ENCODE measurements around the gene FBXO24. TPM values are rescaled to one million over a fixed set of nuclear protein-coding genes. Genes with fewer than 3 reads are reported as not detected.

Gene FBXO24
- total RNA-seq, 1 experiment from 2014 or later: 0.75 TPM

DNA sequence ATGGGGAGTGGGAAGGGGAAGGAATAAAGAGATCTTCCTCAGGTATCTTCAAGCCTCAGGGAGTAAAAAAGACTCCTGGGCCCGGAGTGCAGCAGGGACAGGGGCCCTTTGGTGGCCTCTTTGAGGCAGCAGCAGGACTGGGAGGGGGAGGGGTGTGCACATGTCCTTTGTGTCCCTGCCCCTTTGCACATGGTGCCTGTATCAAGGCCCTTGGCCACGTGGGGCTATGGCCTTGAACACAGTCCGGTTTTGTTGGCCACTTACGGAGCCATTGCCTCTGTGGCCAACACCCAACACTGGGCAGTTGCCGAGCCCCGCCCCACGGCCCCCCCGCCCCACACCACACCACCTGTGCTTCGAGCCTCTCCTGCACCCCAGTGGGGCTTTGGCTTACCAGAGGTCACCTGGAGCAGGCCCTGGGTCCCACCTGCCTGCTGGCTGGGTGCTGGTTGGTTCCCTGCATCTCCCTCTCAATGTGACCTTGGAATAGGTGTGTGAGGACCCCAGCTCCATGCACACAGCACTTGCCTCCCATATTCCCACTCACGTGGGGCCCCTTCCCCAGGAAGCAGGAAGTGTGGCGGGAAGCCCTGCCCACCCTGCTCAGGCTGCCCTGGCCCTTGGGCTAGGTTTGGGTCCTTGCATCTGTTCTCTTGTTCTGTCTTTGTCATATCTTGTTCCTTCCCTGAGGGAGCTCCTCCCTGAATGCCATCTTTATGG, 17.8 kb upstream of the FBXO24 start:
- Histone ChIP-seq H3K4me1 (ENCODE audit: insufficient read depth, low read length, poor library complexity, severe bottlenecking) (peaks cover 14% of the 10 kb centered on the region), H3K27ac (ENCODE audit: low read depth, low read length, poor library complexity, severe bottlenecking) (no peak overlapping the region), H3K36me3 (ENCODE audit: insufficient read depth, low read length, poor library complexity, severe bottlenecking) (no peaks in the 10 kb centered on the region), H3K9me3 (ENCODE audit: low read depth, low read length, poor library complexity, severe bottlenecking) (no peaks in the 10 kb centered on the region), H3K4me3 (ENCODE audit: low read depth, low read length, poor library complexity, severe bottlenecking) (no peak overlapping the region), H3K27me3 (replicated peaks; ENCODE audit: insufficient read depth, low read depth, low read length, poor library complexity) (no peaks in the 10 kb centered on the region)
- no peak for TF ChIP-seq EZH2 (IDR thresholded peaks at IDR 0.05; ENCODE audit: borderline replicate concordance, low read depth, low read length, poor library complexity, severe bottlenecking)
- TF ChIP-seq, protein P1, sequence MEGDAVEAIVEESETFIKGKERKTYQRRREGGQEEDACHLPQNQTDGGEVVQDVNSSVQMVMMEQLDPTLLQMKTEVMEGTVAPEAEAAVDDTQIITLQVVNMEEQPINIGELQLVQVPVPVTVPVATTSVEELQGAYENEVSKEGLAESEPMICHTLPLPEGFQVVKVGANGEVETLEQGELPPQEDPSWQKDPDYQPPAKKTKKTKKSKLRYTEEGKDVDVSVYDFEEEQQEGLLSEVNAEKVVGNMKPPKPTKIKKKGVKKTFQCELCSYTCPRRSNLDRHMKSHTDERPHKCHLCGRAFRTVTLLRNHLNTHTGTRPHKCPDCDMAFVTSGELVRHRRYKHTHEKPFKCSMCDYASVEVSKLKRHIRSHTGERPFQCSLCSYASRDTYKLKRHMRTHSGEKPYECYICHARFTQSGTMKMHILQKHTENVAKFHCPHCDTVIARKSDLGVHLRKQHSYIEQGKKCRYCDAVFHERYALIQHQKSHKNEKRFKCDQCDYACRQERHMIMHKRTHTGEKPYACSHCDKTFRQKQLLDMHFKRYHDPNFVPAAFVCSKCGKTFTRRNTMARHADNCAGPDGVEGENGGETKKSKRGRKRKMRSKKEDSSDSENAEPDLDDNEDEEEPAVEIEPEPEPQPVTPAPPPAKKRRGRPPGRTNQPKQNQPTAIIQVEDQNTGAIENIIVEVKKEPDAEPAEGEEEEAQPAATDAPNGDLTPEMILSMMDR (conservative IDR thresholded peaks at IDR 0.05; ENCODE audit: low read depth, low read length): no peak
- intact Hi-C loops (cut with micrococcal nuclease; ENCODE audit: unreplicated experiment): no loop called here
- DNase-seq (ENCODE audit: low spot score): no peak
- POLR2A ChIA-PET (ENCODE audit: low non-redundant PET): no interaction called here
- CTCF ChIA-PET: interaction anchor here (1.6 kb wide), 1 partner anchor 9 kb away, joined by 9 read pairs; no protein-coding TSS in a partner anchor
- BruUV-seq (replicated peaks): no TSS peak

DNA sequence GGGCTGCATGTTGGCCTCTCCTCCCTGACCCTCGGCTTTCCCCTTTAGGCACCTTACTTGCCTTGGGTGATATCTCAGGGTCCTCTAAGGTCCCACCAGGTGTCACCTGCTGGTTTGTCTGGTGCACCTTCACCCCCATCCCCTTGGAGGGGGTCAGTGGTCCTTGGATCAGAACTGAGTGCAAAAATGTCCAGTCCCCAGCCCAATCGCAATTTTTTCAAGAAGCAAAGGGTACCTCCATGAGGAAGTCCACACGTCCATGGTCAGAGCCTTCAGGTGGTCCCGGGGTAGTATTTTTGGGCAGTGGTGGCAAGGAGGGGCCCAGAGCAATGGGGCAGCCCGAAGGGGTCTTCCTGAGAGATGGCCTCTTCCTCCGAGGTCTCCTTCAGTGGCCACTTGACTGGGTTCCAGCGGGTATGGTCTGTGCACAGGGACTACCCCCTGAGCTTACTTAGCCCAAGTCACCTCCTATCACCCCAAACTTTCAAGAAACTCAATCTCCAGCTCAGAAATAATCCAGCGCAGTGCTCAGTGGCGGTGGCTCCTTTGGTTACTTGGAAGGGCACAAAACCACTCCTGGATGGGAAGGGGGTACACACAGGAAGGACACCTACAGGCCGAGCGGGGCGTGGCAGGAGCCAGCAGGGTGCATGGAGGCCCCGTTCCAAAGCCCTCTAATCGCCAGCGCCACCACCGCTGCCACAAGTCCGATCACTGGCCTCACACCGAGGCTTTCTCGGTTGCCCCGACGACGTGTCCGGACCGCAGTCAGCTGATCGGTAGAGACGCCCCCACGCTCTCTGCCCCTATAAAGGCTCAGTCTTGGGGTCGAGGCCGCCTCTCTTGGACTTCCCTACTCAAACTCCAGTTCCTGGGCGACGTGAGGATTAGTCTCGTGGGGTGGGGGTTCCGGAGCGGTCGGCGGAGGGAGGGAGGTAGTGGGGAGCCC, 17.0 kb upstream of the FBXO24 start:
- H3K4me1 ChIP-seq (ENCODE audit: insufficient read depth, low read length, poor library complexity, severe bottlenecking): peaks cover 14% of the 10 kb centered on the region
- DNase-seq (ENCODE audit: low spot score): peak; percentile 67

More for the DNA sequence above, 17.0 kb upstream of the FBXO24 start:
- Histone ChIP-seq H3K27me3 (replicated peaks; ENCODE audit: insufficient read depth, low read depth, low read length, poor library complexity) (no peaks in the 10 kb centered on the region), H3K36me3 (ENCODE audit: insufficient read depth, low read length, poor library complexity, severe bottlenecking) (no peaks in the 10 kb centered on the region), H3K27ac (ENCODE audit: low read depth, low read length, poor library complexity, severe bottlenecking) (no peak overlapping the region), H3K4me3 (ENCODE audit: low read depth, low read length, poor library complexity, severe bottlenecking) (peak overlapping the region; percentile 35), H3K9me3 (ENCODE audit: low read depth, low read length, poor library complexity, severe bottlenecking) (no peaks in the 10 kb centered on the region)
- BruUV-seq (replicated peaks): no TSS peak
- intact Hi-C loops (cut with micrococcal nuclease; ENCODE audit: unreplicated experiment): no loop called here
- POLR2A ChIA-PET (ENCODE audit: low non-redundant PET): no interaction called here
- TF ChIP-seq EZH2 (IDR thresholded peaks at IDR 0.05; ENCODE audit: borderline replicate concordance, low read depth, low read length, poor library complexity, severe bottlenecking): no peak
- TF ChIP-seq, protein P1 (conservative IDR thresholded peaks at IDR 0.05; ENCODE audit: low read depth, low read length): peak; percentile 50
- CTCF ChIA-PET: interaction anchor here (1.6 kb wide), 1 partner anchor 10 kb away, joined by 9 read pairs; no protein-coding TSS in a partner anchor
